H1 (cell line): Measurements from ENCODE around the gene DOCK10. TPM values are rescaled to one million over a fixed set of nuclear protein-coding genes. Genes with fewer than 3 reads are reported as not detected.

Experiments used
- CTCF ChIA-PET: fragments of 300-600 bp; sonication (Branson Sonifier 250); formaldehyde crosslinking; loops from one replicate; lab custom pipeline; 2021; ENCODE audit not compliant: partially characterized antibody; lab: Charles Lee
- POLR2A ChIA-PET: fragments of 300-600 bp; sonication (Branson Sonifier 250); formaldehyde crosslinking; loops from one replicate; lab custom pipeline; 2021; ENCODE audit warnings: inconsistent platforms; ENCODE audit not compliant: partially characterized antibody; lab: Charles Lee
- DNase-seq, 2 experiments: peaks; one replicate each; pipeline versions ENCODE4 v3.0.0 to v3.0.0-alpha.2; 2010 to 2022; ENCODE audit warnings: low spot score in 2 of 2, low read depth in 1 of 2, mixed read lengths in 1 of 2
- FAIRE-seq: peaks from 2 replicates; lab custom pipeline; 2011; peaks lifted over from hg19 to GRCh38; lab: Jason Lieb, UNC
- H2AFZ ChIP-seq: 2 replicates; pipeline ENCODE4 v1.8.1; 2012; ENCODE audit warnings: low read length, inconsistent platforms
- H2AK5ac ChIP-seq: 2 replicates; pipeline ENCODE4 v1.6.1; 2013; ENCODE audit warnings: low read depth, low read length
- H2BK120ac ChIP-seq: replicated peaks from 2 replicates; pipeline ENCODE3; 2013; ENCODE audit warnings: low read depth, low read length, inconsistent platforms
- H2BK12ac ChIP-seq: 2 replicates; pipeline ENCODE4 v1.6.1; 2013; ENCODE audit warnings: low read depth, low read length
- H2BK15ac ChIP-seq: 2 replicates; pipeline ENCODE4 v1.6.1; 2013; ENCODE audit warnings: low read length
- H2BK20ac ChIP-seq: 2 replicates; pipeline ENCODE4 v1.6.1; 2013; ENCODE audit warnings: low read length
- H2BK5ac ChIP-seq: 2 replicates; pipeline ENCODE4 v1.6.1; 2013; ENCODE audit warnings: low read depth, low read length
- H3K14ac ChIP-seq: 2 replicates; pipeline ENCODE4 v1.6.1; 2013; ENCODE audit warnings: inconsistent platforms; ENCODE audit not compliant: insufficient read length
- H3K18ac ChIP-seq: 2 replicates; pipeline ENCODE4 v1.6.1; 2013; ENCODE audit warnings: low read length; ENCODE audit errors: extremely low read depth
- H3K23ac ChIP-seq: 2 replicates; pipeline ENCODE4 v1.6.1; 2013; ENCODE audit warnings: inconsistent platforms; ENCODE audit not compliant: insufficient read length
- H3K23me2 ChIP-seq: 2 replicates; pipeline ENCODE4 v1.6.1; 2013; ENCODE audit warnings: low read depth, low read length
- H3K27ac ChIP-seq: 2 replicates; pipeline ENCODE4 v1.6.1; 2011; ENCODE audit warnings: low read depth, low read length, inconsistent platforms
- H3K27me3 ChIP-seq, 4 experiments: replicated peaks in 1 of 4; 1 replicate in 1 of 4; 2 replicates in 3 of 4; pipeline versions ENCODE4 v1.6.1 to v1.8.1; 2011 to 2013; ENCODE audit warnings: low read length in 3 of 4, mild to moderate bottlenecking in 3 of 4, inconsistent platforms in 2 of 4, mixed read lengths in 2 of 4, moderate library complexity in 1 of 4; ENCODE audit not compliant: control insufficient read depth in 3 of 4, insufficient read depth in 3 of 4; ENCODE audit errors: extremely low read depth in 1 of 4
- H3K36me3 ChIP-seq, 4 experiments: 2 replicates each; pipeline versions ENCODE4 v1.6.1 to v1.8.1; 2011 to 2013; ENCODE audit warnings: mild to moderate bottlenecking in 4 of 4, low read length in 3 of 4, moderate library complexity in 2 of 4, control low read depth in 1 of 4, inconsistent platforms in 1 of 4; ENCODE audit not compliant: insufficient read depth in 4 of 4, control insufficient read depth in 2 of 4
- H3K4ac ChIP-seq: replicated peaks from 2 replicates; pipeline ENCODE3; 2013; ENCODE audit warnings: low read length, low read depth, mixed read lengths, inconsistent platforms; ENCODE audit not compliant: insufficient read length
- H3K4me1 ChIP-seq, 4 experiments: replicated peaks in 1 of 4; 1 replicate in 1 of 4; 2 replicates in 3 of 4; pipeline versions ENCODE4 v1.6.1 to v1.8.1; 2011 to 2013; ENCODE audit warnings: low read length in 3 of 4, inconsistent platforms in 2 of 4, mixed read lengths in 1 of 4; ENCODE audit not compliant: insufficient read depth in 4 of 4, control insufficient read depth in 3 of 4
- H3K4me2 ChIP-seq, 2 experiments: 2 replicates each; pipeline versions ENCODE4 v1.6.1 to v1.8.1; 2011 to 2013; ENCODE audit warnings: low read depth in 2 of 2, low read length in 2 of 2, control low read depth in 1 of 2, inconsistent platforms in 1 of 2, mild to moderate bottlenecking in 1 of 2; ENCODE audit not compliant: insufficient read depth in 1 of 2
- H3K4me3 ChIP-seq, 4 experiments: fragments of 200-600, 300-600 bp in 1 of 4; sonication (generic), shearing (Covaris generic), sonication (Bioruptor Twin) in 1 of 4; 2 replicates each; pipeline versions ENCODE4 v1.5.1 to v1.8.1; 2011 to 2016; ENCODE audit warnings: low read length in 4 of 4, low read depth in 3 of 4, control low read depth in 2 of 4, inconsistent platforms in 2 of 4, mild to moderate bottlenecking in 2 of 4, mixed read lengths in 1 of 4, moderate library complexity in 1 of 4; ENCODE audit not compliant: insufficient read depth in 2 of 4; ENCODE audit errors: extremely low read depth in 1 of 4
- H3K56ac ChIP-seq: replicated peaks from 2 replicates; pipeline ENCODE3; 2013; ENCODE audit warnings: low read depth, mild to moderate bottlenecking, mixed read lengths, low read length, inconsistent platforms; ENCODE audit not compliant: insufficient read length
- H3K79me1 ChIP-seq: 2 replicates; pipeline ENCODE4 v1.6.1; 2013; ENCODE audit warnings: low read depth, low read length, control low read depth
- H3K79me2 ChIP-seq, 2 experiments: 2 replicates each; pipeline versions ENCODE4 v1.6.1 to v1.8.1; 2012 to 2013; ENCODE audit warnings: low read length in 2 of 2, mild to moderate bottlenecking in 2 of 2, inconsistent platforms in 1 of 2; ENCODE audit not compliant: insufficient read depth in 2 of 2, control insufficient read depth in 1 of 2
- H3K9ac ChIP-seq, 4 experiments: replicated peaks in 1 of 4; 1 replicate in 1 of 4; 2 replicates in 3 of 4; pipeline versions ENCODE4 v1.6.1 to v1.8.1; 2011 to 2013; ENCODE audit warnings: low read depth in 3 of 4, low read length in 3 of 4, control low read depth in 2 of 4, mild to moderate bottlenecking in 2 of 4, moderate library complexity in 2 of 4, inconsistent platforms in 1 of 4; ENCODE audit errors: extremely low read depth in 1 of 4
- H3K9me3 ChIP-seq, 2 experiments: 2 replicates each; pipeline versions ENCODE4 v1.6.1 to v1.8.1; 2012 to 2013; ENCODE audit warnings: mild to moderate bottlenecking in 2 of 2, moderate library complexity in 2 of 2, control low read depth in 1 of 2, inconsistent platforms in 1 of 2, low read depth in 1 of 2, low read length in 1 of 2, mixed read lengths in 1 of 2; ENCODE audit not compliant: insufficient read depth in 2 of 2
- H4K20me1 ChIP-seq, 2 experiments: replicated peaks in 1 of 2; 2 replicates each; pipeline versions ENCODE3 to v1.8.1; 2011 to 2013; ENCODE audit warnings: inconsistent platforms in 2 of 2, low read length in 2 of 2, mild to moderate bottlenecking in 1 of 2; ENCODE audit not compliant: insufficient read depth in 2 of 2, control insufficient read depth in 1 of 2
- H4K5ac ChIP-seq: 2 replicates; pipeline ENCODE4 v1.6.1; 2013; ENCODE audit warnings: low read length, low read depth, mixed read lengths, inconsistent platforms; ENCODE audit not compliant: insufficient read length
- H4K8ac ChIP-seq: 2 replicates; pipeline ENCODE4 v1.8.0; 2013; ENCODE audit warnings: mild to moderate bottlenecking, moderate library complexity, low read length, inconsistent platforms; ENCODE audit not compliant: insufficient read depth; ENCODE audit errors: extremely low read depth
- H4K91ac ChIP-seq: replicated peaks from 2 replicates; pipeline ENCODE3; 2013; ENCODE audit warnings: low read length, mixed read lengths, inconsistent platforms; ENCODE audit not compliant: insufficient read length
- BRCA1 ChIP-seq: IDR thresholded peaks from 2 replicates; pipeline ENCODE4 v1.6.1; 2012; ENCODE audit warnings: low read depth, low read length, improper control_type of control experiment
- CREB1 ChIP-seq: IDR thresholded peaks from 2 replicates; pipeline ENCODE4 v1.6.1; 2012; ENCODE audit warnings: inconsistent platforms
- CTBP2 ChIP-seq: IDR thresholded peaks from 2 replicates; pipeline ENCODE4 v1.7.0; 2011; ENCODE audit warnings: borderline replicate concordance, mild to moderate bottlenecking, moderate library complexity, mixed read lengths, low read length; ENCODE audit not compliant: insufficient read depth, insufficient read length
- EGR1 ChIP-seq: IDR thresholded peaks from 2 replicates; pipeline ENCODE4 v1.6.1; 2011; ENCODE audit warnings: low read depth, low read length, borderline replicate concordance
- HDAC2 ChIP-seq, 2 experiments: fragments of 300-600 bp in 1 of 2; sonication (generic) in 1 of 2; IDR thresholded peaks; 2 replicates each; pipeline ENCODE4 v1.6.1; 2011 to 2012; ENCODE audit warnings: low read depth in 2 of 2, low read length in 2 of 2, mild to moderate bottlenecking in 2 of 2, moderate library complexity in 2 of 2, borderline replicate concordance in 1 of 2, inconsistent platforms in 1 of 2
- POLR2AphosphoS5 ChIP-seq: IDR thresholded peaks from 2 replicates; pipeline ENCODE4 v1.6.1; 2011; ENCODE audit warnings: low read depth, low read length
- RBBP5 ChIP-seq: IDR thresholded peaks from 2 replicates; pipeline ENCODE4 v1.7.1; 2012; ENCODE audit warnings: low read depth, mild to moderate bottlenecking, inconsistent platforms, low read length, moderate library complexity, borderline replicate concordance
- RNF2 ChIP-seq: fragments of 200-900, 300-1000 bp; sonication (generic); IDR thresholded peaks from 2 replicates; pipeline ENCODE4 v1.7.1; 2016; ENCODE audit warnings: borderline replicate concordance, low read depth, mild to moderate bottlenecking, antibody characterized with exemption, low read length; ENCODE audit not compliant: poor library complexity, severe bottlenecking; ENCODE audit errors: missing control alignments
- SIN3A ChIP-seq, 2 experiments: IDR thresholded peaks in 1 of 2; conservative IDR thresholded peaks in 1 of 2; 2 replicates each; pipeline ENCODE4 v1.6.1; 2011 to 2012; ENCODE audit warnings: low read length in 2 of 2, improper control_type of control experiment in 1 of 2, low read depth in 1 of 2, mild to moderate bottlenecking in 1 of 2
- SP2 ChIP-seq: IDR thresholded peaks from 2 replicates; pipeline ENCODE4 v1.6.1; 2012; ENCODE audit warnings: mild to moderate bottlenecking, low read length, inconsistent platforms
- ZNF274 ChIP-seq: IDR thresholded peaks from 2 replicates; pipeline ENCODE4 v1.7.0; 2012; ENCODE audit warnings: low read length, borderline replicate concordance; ENCODE audit errors: extremely low read depth
- WGBS, 2 experiments: shearing (Covaris generic) in 1 of 2; methylation state at CpG; one replicate each; pipeline versions ENCODE4 v1.1.6 to v1.1.7; 2013 to 2015; ENCODE audit warnings: low lambda C conversion rate in 2 of 2, mixed read lengths in 2 of 2, inconsistent platforms in 1 of 2, low coverage in 1 of 2, missing lambda C conversion rate in 1 of 2; ENCODE audit not compliant: insufficient replicate concordance in 2 of 2, insufficient coverage in 1 of 2, insufficient read length in 1 of 2; ENCODE audit errors: extremely low coverage in 1 of 2, missing lambda C conversion rate in 1 of 2; 5-methylcytosine and 5-hydroxymethylcytosine counted together
- polyA plus RNA-seq, 7 experiments: library from polyadenylated mRNA; depleted of rRNA in 3 of 7; stranded (reverse) in 5 of 7; unstranded in 2 of 7; fragments of >200 nt in 5 of 7; fragments of 200-250 nt in 2 of 7; gene quantifications; 1 replicate in 5 of 7; 2 replicates in 1 of 7; 4 replicates in 1 of 7; pipeline versions ENCODE4 v1.2.1 to v1.2.3, GENCODE V29; 2011 to 2013; ENCODE audit warnings: missing spikeins in 2 of 7, mixed read lengths in 2 of 7
- total RNA-seq: library from RNA; stranded (reverse); fragmentation: NEBNext Ultra II Directional; extraction: Animal tissue kit (Norgen Biotek cat#: 25700); gene quantifications from 2 replicates; pipeline ENCODE4 v1.2.1, GENCODE V29; 2021
- TF ChIP-seq, protein P1 (sequence below): IDR thresholded peaks from 2 replicates; pipeline ENCODE4 v1.6.1; 2012; ENCODE audit warnings: low read length, inconsistent platforms

Gene DOCK10
- total and polyA plus RNA-seq, 2 of the 8 experiments (the other 6 are each of a cell fraction or from before 2014, with no cell fraction given), result 0.33 to 1.6 TPM

DNA sequence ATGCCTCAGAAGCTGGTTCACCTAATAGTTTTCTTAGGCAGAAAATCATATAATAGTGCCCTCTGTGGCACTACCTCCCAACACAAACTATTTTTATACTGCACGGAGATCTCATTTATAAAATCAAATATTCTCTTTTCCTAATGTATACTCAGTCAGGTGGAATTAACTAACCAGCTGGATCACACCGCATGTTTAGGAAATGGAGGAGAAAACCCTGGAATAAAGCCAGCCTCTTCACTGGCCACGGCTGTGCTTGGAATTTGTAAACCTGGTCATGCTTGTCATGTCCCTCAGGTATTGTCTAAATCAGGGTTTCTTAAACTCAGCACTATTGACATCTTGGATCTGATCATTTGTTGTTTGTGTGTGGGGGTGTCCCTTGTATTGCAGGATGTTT, 85.6 kb downstream of the DOCK10 start:
- WGBS, 2 experiments, result 87% methylated on average over 3 of the region's 3 CpGs; no CpG with 5 or more reads in 1 of the 2 experiments
- Histone ChIP-seq H4K5ac (no peak overlapping the region), H3K4me1 (no peaks in the 10 kb centered on the region), H3K9me3 (no peaks in the 10 kb centered on the region), H4K20me1 (no peaks in the 10 kb centered on the region), H3K27ac (no peak overlapping the region), H2BK12ac (no peak overlapping the region), H3K18ac (no peak overlapping the region), H2BK15ac (no peak overlapping the region), H3K4ac (no peak overlapping the region), H2BK120ac (no peak overlapping the region), H2BK20ac (no peak overlapping the region), H3K23me2 (no peaks in the 10 kb centered on the region), H2BK5ac (no peak overlapping the region), H2AFZ (no peak overlapping the region), H2AK5ac (no peak overlapping the region), H3K4me2 (no peak overlapping the region), H3K36me3 (no peaks in the 10 kb centered on the region), H3K79me1 (no peaks in the 10 kb centered on the region), H4K91ac (no peak overlapping the region), H3K56ac (no peak overlapping the region), H3K23ac (no peak overlapping the region), H3K4me3 (no peak overlapping the region), H3K79me2 (no peaks in the 10 kb centered on the region), H3K9ac (no peak overlapping the region), H4K8ac (no peak overlapping the region), H3K27me3 (no peaks in the 10 kb centered on the region), H3K14ac (no peak overlapping the region)
- no peak for FAIRE-seq
- TF ChIP-seq ZNF274, result no peak
- TF ChIP-seq BRCA1, result no peak
- no peak for TF ChIP-seq EGR1
- no peak for TF ChIP-seq CTBP2
- TF ChIP-seq CREB1, result no peak
- TF ChIP-seq RNF2, result no peak
- no peak for TF ChIP-seq RBBP5
- TF ChIP-seq SIN3A (conservative IDR thresholded peaks at IDR 0.05 in 1 of 2, IDR thresholded peaks at IDR 0.05 in 1 of 2; ENCODE audit: low read depth in 1 of 2, low read length in 2 of 2), result no peak
- TF ChIP-seq SP2, result no peak
- no peak for TF ChIP-seq POLR2AphosphoS5
- TF ChIP-seq, protein P1, sequence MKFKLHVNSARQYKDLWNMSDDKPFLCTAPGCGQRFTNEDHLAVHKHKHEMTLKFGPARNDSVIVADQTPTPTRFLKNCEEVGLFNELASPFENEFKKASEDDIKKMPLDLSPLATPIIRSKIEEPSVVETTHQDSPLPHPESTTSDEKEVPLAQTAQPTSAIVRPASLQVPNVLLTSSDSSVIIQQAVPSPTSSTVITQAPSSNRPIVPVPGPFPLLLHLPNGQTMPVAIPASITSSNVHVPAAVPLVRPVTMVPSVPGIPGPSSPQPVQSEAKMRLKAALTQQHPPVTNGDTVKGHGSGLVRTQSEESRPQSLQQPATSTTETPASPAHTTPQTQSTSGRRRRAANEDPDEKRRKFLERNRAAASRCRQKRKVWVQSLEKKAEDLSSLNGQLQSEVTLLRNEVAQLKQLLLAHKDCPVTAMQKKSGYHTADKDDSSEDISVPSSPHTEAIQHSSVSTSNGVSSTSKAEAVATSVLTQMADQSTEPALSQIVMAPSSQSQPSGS, result no peak
- TF ChIP-seq HDAC2 (IDR thresholded peaks at IDR 0.05; ENCODE audit: borderline replicate concordance in 1 of 2, low read depth in 2 of 2, low read length in 2 of 2), result no peak
- CTCF ChIA-PET, result no interaction called here
- no peak for DNase-seq
- POLR2A ChIA-PET, result interaction anchor here (0.9 kb wide), 1 partner anchor 29 kb away, joined by 3 read pairs; no protein-coding TSS in a partner anchor
